Retinal pigment epithelial cell (primary cell): ENCODE data around the gene ST8SIA1.
"Not testable (repeated sequence)": the region's sequence is repeated elsewhere in the genome, so short reads cannot be mapped to it uniquely, and the experiment has no call there.

Source experiments
- DNase-seq: peaks from one replicate; pipeline ENCODE4 v3.0.0-alpha.2; 2010; ENCODE audit warnings: low read depth
- H3K4me3 ChIP-seq: 2 replicates; pipeline ENCODE4 v1.5.1; 2011; ENCODE audit warnings: mild to moderate bottlenecking, low read length, control low read depth, moderate library complexity
- CTCF ChIP-seq: conservative IDR thresholded peaks from 2 replicates; pipeline ENCODE4 v1.5.1; 2011; ENCODE audit warnings: low read depth, low read length, control low read depth, inconsistent platforms

ST8SIA1 gene

GRCh38 chr12:22334410-22335100 lies at the start of gene ST8SIA1:
Gene ST8SIA1 (minus strand): TSS chr12:22334707. CDS start chr12:22334232, 475 bp downstream.
- H3K4me3 ChIP-seq: peak within 1 kb of the TSS; percentile 74
- DNase-seq: no peak
- no peak for TF ChIP-seq CTCF

- H3K4me3 ChIP-seq: no peak overlapping the region
- no peak for DNase-seq
- TF ChIP-seq CTCF: no peak
Measured at GRCh38 chr12:22380031-22380430, 45.5 kb upstream of the ST8SIA1 start.

- no peak for DNase-seq
- no peak overlapping the region for H3K4me3 ChIP-seq
Measured at GRCh38 chr12:22377731-22378496, 43.4 kb upstream of the ST8SIA1 start.

GRCh38 chr12:22376596-22377150 lies 42.2 kb upstream of the ST8SIA1 start:
- H3K4me3 ChIP-seq, DNase-seq: not testable (repeated sequence)

More at GRCh38 chr12:22377731-22378496, 43.4 kb upstream of the ST8SIA1 start:
- TF ChIP-seq CTCF: no peak

- TF ChIP-seq CTCF: no peak
- DNase-seq: no peak
Measured at GRCh38 chr12:22374508-22374907, 40.0 kb upstream of the ST8SIA1 start.

GRCh38 chr12:22372277-22372837 lies 37.9 kb upstream of the ST8SIA1 start:
- DNase-seq: no peak
- no peak for TF ChIP-seq CTCF
- no peak overlapping the region for H3K4me3 ChIP-seq

More at GRCh38 chr12:22374508-22374907, 40.0 kb upstream of the ST8SIA1 start:
- H3K4me3 ChIP-seq: no peak overlapping the region

GRCh38 chr12:22366181-22366580 lies 31.7 kb upstream of the ST8SIA1 start:
- no peak for TF ChIP-seq CTCF
- no peak for DNase-seq
- no peak overlapping the region for H3K4me3 ChIP-seq
